ENCODE measurements around the gene GJC1. TPM values are rescaled to one million over a fixed set of nuclear protein-coding genes. Genes with fewer than 3 reads are reported as not detected.

The GJC1 gene
- total and polyA plus RNA-seq, 2 donors (not counting 1 experiment from before 2014, with no cell fraction given), result 33.9 to 97.3 TPM

- Histone ChIP-seq H3K4me1 (ENCODE audit: control insufficient read depth, extremely low read depth, insufficient read depth, low read length) (peaks cover 15% of the 10 kb centered on the region), H3K27me3 (ENCODE audit: control insufficient read depth, insufficient read depth, low read length) (no peaks in the 10 kb centered on the region), H3K9ac (ENCODE audit: insufficient read depth, low read length) (no peak overlapping the region), H3K79me2 (ENCODE audit: control insufficient read depth, insufficient read depth, low read length) (no peaks in the 10 kb centered on the region), H3K9me3 (ENCODE audit: control insufficient read depth, insufficient read depth, low read depth, low read length) (no peaks in the 10 kb centered on the region), H3K4me3 (replicated peaks in 1 of 4; ENCODE audit: control extremely low read depth in 1 of 4, insufficient read depth in 1 of 4, low read depth in 3 of 4, low read length in 4 of 4) (no peak overlapping the region), H3K27ac (ENCODE audit: insufficient read depth, low read length) (peak overlapping the region; percentile 39), H3K4me2 (ENCODE audit: extremely low read depth, insufficient read depth, low read length) (no peak overlapping the region), H3K36me3 (ENCODE audit: control insufficient read depth, insufficient read depth, low read length) (no peaks in the 10 kb centered on the region), H2AFZ (ENCODE audit: low read length) (no peak overlapping the region), H4K20me1 (ENCODE audit: control insufficient read depth, extremely low read depth, insufficient read depth, low read length) (no peaks in the 10 kb centered on the region)
- DNase-seq (ENCODE audit: low read depth in 2 of 2), result peak in 1 of 2 donors; percentile 30
- no peak for TF ChIP-seq EZH2 (IDR thresholded peaks at IDR 0.05; ENCODE audit: low read length, missing control alignments)
- TF ChIP-seq, protein P1, sequence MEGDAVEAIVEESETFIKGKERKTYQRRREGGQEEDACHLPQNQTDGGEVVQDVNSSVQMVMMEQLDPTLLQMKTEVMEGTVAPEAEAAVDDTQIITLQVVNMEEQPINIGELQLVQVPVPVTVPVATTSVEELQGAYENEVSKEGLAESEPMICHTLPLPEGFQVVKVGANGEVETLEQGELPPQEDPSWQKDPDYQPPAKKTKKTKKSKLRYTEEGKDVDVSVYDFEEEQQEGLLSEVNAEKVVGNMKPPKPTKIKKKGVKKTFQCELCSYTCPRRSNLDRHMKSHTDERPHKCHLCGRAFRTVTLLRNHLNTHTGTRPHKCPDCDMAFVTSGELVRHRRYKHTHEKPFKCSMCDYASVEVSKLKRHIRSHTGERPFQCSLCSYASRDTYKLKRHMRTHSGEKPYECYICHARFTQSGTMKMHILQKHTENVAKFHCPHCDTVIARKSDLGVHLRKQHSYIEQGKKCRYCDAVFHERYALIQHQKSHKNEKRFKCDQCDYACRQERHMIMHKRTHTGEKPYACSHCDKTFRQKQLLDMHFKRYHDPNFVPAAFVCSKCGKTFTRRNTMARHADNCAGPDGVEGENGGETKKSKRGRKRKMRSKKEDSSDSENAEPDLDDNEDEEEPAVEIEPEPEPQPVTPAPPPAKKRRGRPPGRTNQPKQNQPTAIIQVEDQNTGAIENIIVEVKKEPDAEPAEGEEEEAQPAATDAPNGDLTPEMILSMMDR (conservative IDR thresholded peaks at IDR 0.05 in 1 of 2, IDR thresholded peaks at IDR 0.05 in 1 of 2; ENCODE audit: low read depth in 1 of 2, low read length in 2 of 2), result peak in 1 of 2 donors; percentile 13
These were observed 14.3 kb upstream of the GJC1 start for GRCh38 chr17:44844390-44844830.

GRCh38 chr17:44842748-44843147 lies 12.7 kb upstream of the GJC1 start:
- H2AFZ ChIP-seq (ENCODE audit: low read length), result peak overlapping the region; percentile 1
- TF ChIP-seq EZH2 (IDR thresholded peaks at IDR 0.05; ENCODE audit: low read length, missing control alignments), result no peak
- TF ChIP-seq, protein P1 (conservative IDR thresholded peaks at IDR 0.05 in 1 of 2, IDR thresholded peaks at IDR 0.05 in 1 of 2; ENCODE audit: low read depth in 1 of 2, low read length in 2 of 2), result no peak

DNA sequence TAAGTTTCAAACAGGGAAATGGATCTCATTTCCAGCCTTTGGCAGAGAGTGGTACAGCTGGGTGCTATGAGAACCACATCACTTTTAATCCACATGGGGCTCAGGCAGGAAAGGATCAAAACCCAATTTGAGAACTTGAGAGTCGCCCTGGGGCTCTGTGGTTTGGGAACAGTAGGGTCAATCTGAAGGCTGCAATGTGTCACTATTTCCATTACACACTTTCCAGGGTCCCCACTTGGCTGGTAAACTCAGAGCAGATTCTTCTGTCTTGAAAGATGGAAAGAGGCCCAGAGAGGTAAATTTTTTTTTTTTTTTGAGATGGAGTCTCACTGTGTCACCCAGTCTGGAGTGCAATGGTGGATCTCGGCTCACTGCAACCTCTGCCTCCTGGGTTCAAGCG lies 10.8 kb upstream of the GJC1 start:
- Histone ChIP-seq H3K27ac (ENCODE audit: insufficient read depth, low read length) (no peak overlapping the region), H3K4me1 (ENCODE audit: control insufficient read depth, extremely low read depth, insufficient read depth, low read length) (peaks cover 15% of the 10 kb centered on the region), H3K27me3 (ENCODE audit: control insufficient read depth, insufficient read depth, low read length) (no peaks in the 10 kb centered on the region), H3K9me3 (ENCODE audit: control insufficient read depth, insufficient read depth, low read depth, low read length) (no peaks in the 10 kb centered on the region), H3K9ac (ENCODE audit: insufficient read depth, low read length) (no peak overlapping the region), H2AFZ (ENCODE audit: low read length) (no peak overlapping the region), H4K20me1 (ENCODE audit: control insufficient read depth, extremely low read depth, insufficient read depth, low read length) (no peaks in the 10 kb centered on the region), H3K4me3 (replicated peaks in 1 of 4; ENCODE audit: control extremely low read depth in 1 of 4, insufficient read depth in 1 of 4, low read depth in 3 of 4, low read length in 4 of 4) (no peak overlapping the region), H3K4me2 (ENCODE audit: extremely low read depth, insufficient read depth, low read length) (no peak overlapping the region), H3K36me3 (ENCODE audit: control insufficient read depth, insufficient read depth, low read length) (no peaks in the 10 kb centered on the region), H3K79me2 (ENCODE audit: control insufficient read depth, insufficient read depth, low read length) (no peaks in the 10 kb centered on the region)
- TF ChIP-seq EZH2 (IDR thresholded peaks at IDR 0.05; ENCODE audit: low read length, missing control alignments), result no peak
- TF ChIP-seq, protein P1 (conservative IDR thresholded peaks at IDR 0.05 in 1 of 2, IDR thresholded peaks at IDR 0.05 in 1 of 2; ENCODE audit: low read depth in 1 of 2, low read length in 2 of 2), result no peak
- DNase-seq (ENCODE audit: low read depth in 2 of 2), result no peak

More at GRCh38 chr17:44842748-44843147, 12.7 kb upstream of the GJC1 start:
- H3K9ac ChIP-seq (ENCODE audit: insufficient read depth, low read length), result no peak overlapping the region
- no peaks in the 10 kb centered on the region for H3K36me3 ChIP-seq (ENCODE audit: control insufficient read depth, insufficient read depth, low read length)
- peaks cover 15% of the 10 kb centered on the region for H3K4me1 ChIP-seq (ENCODE audit: control insufficient read depth, extremely low read depth, insufficient read depth, low read length)
- DNase-seq (ENCODE audit: low read depth in 2 of 2), result no peak
- H3K79me2 ChIP-seq (ENCODE audit: control insufficient read depth, insufficient read depth, low read length), result no peaks in the 10 kb centered on the region
- no peaks in the 10 kb centered on the region for H4K20me1 ChIP-seq (ENCODE audit: control insufficient read depth, extremely low read depth, insufficient read depth, low read length)
- H3K4me3 ChIP-seq (replicated peaks in 1 of 4; ENCODE audit: control extremely low read depth in 1 of 4, insufficient read depth in 1 of 4, low read depth in 3 of 4, low read length in 4 of 4), result no peak overlapping the region
- no peak overlapping the region for H3K4me2 ChIP-seq (ENCODE audit: extremely low read depth, insufficient read depth, low read length)
- no peaks in the 10 kb centered on the region for H3K9me3 ChIP-seq (ENCODE audit: control insufficient read depth, insufficient read depth, low read depth, low read length)
- no peaks in the 10 kb centered on the region for H3K27me3 ChIP-seq (ENCODE audit: control insufficient read depth, insufficient read depth, low read length)
- no peak overlapping the region for H3K27ac ChIP-seq (ENCODE audit: insufficient read depth, low read length)
